ACHN (cell line): ENCODE data around the gene CELF5.
"Not testable (repeated sequence)": the region's sequence is repeated elsewhere in the genome, so short reads cannot be mapped to it uniquely, and the experiment has no call there.

Experiments used
- DNase-seq: peaks from one replicate; pipeline ENCODE4 v3.0.0-alpha.2; 2015
- in situ Hi-C: cut with HindIII; loops from 2 replicates; pipeline ENCODE4 v1.10.0; 2017; ENCODE audit warnings: low sequenced_read_pairs, low pct_ligation_motif_present, low pct_unique_long_range_greater_than_20kb

CELF5 gene

GRCh38 chr19:3323658-3324057 lies 99.2 kb downstream of the CELF5 start:
- no peak for DNase-seq
- in situ Hi-C loops, result no loop called here

DNA sequence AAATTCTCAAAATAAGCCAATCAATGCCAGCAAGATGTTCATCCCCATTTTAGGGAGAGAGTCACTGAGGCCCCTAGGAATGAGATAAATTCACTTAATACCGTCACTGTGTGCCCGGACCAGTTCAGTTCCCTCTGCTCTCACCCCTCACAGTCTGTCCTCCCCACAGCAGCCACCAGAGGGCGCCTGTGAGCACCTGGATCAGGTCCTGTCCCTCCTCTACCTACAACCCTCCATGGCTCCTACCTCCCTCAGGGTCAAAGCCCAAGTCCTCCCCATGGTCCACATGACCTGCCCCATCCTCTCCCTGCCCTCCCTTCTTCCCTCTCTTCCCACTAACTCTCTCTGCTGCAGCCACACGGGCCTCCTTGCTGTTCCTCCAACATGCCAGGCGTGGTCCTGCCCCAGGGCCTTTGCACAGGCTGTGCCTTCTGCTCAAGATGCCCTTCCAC lies 100.0 kb downstream of the CELF5 start:
- peak; percentile 47 for DNase-seq
- in situ Hi-C loops, result no loop called here

DNA sequence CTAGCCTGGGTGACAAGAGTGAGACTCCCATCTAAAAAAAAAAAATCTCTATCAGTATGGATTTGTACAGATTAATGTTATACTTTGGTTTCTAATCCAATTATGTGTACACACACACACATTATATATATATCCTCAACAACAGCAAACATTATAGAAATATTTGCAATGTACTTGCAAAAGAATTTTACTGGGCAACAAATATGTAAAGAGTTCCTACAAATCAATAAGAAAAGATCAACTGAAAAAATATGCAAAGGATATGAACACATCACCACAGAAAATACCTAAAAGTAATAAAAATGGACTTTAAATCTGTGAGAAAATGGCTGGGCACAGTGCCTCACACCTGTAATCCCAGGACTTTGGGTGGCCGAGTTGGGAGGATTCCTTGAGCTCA lies 101.0 kb downstream of the CELF5 start:
- in situ Hi-C loops, result no loop called here

DNA sequence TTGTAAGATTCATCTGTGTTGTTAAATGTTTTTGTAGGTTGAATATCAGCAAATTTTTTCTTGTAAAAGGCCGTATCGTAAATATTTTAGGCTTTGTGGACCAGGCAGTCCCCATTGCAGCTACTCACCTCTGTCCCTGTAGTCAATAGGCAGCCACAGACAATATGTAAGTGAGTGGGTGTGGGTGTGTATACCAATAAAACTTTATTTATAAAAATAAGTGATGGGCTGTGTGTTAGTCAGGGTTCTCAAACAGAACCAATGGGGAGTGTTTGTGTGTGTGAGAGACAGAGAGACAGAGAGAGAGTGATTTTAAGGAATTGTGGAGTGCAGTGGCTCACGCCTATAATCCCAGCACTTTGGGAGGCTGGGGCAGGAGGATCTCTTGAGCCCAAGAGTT lies 104.3 kb downstream of the CELF5 start:
- in situ Hi-C loops, result no loop called here
- no peak for DNase-seq

More for the DNA sequence above, 101.0 kb downstream of the CELF5 start:
- DNase-seq, result no peak

GRCh38 chr19:3330047-3330446 lies 105.6 kb downstream of the CELF5 start:
- in situ Hi-C loops, result no loop called here
- DNase-seq, result no peak

- in situ Hi-C loops, result not testable (repeated sequence)
These were observed 107.8 kb downstream of the CELF5 start for GRCh38 chr19:3332232-3332631.

DNA sequence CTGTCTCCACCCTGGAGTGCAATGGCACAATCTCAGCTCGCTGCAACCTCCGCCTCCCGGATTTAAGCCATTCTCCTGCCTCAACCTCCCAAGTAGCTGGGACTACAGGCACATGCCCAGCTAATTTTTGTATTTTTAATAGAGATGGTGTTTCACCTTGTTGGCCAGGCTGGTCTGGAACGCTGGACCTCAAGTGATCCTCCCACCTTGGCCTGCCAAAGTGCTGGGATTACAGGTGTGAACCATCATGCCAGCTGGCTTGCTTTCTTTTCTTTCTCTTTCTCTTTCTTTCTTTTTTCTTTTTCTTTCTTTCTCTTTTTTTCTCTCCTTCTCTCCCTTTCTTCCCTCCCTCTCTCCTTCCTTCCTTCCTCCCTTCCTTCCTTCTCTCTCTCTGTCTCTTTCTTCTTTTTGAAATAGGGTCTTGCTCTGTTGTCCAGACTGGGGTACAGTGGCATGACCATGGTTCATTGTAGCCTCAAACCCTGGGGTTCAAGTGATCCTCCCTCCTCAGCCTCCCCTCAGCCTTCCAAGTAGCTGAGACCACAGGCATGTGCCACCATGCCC lies 108.6 kb downstream of the CELF5 start:
- in situ Hi-C loops, result no loop called here
- DNase-seq, result no peak

More at GRCh38 chr19:3332232-3332631, 107.8 kb downstream of the CELF5 start:
- DNase-seq, result not testable (repeated sequence)

DNA sequence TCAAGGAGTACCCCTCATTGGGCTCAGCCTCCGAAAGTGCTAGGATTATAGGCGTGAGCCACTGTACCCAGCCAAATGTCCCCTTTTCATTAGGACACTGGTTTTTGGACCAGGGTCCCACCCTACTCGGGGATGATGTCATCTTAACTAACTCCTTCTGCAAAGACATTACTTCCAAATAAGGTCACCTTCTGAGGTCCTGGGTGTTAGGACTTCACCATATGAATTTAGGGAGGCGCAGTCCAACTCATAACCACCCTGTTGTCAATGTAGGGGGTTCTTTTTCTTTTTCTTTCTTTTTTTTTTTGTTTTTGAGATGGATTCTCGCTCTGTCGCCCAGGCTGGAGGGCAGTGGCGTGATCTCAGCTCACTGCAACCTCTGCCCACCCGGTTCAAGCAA lies 109.2 kb downstream of the CELF5 start:
- no peak for DNase-seq
- in situ Hi-C loops, result no loop called here

GRCh38 chr19:3334749-3335430 lies 110.4 kb downstream of the CELF5 start:
- DNase-seq, result not testable (repeated sequence)

GRCh38 chr19:3335431-3336350 lies 111.2 kb downstream of the CELF5 start:
- in situ Hi-C loops, result no loop called here
- peak; percentile 28 for DNase-seq

More at GRCh38 chr19:3334749-3335430, 110.4 kb downstream of the CELF5 start:
- in situ Hi-C loops, result not testable (repeated sequence)

- in situ Hi-C loops, result no loop called here
These were observed 111.9 kb downstream of the CELF5 start for GRCh38 chr19:3336351-3336679.

GRCh38 chr19:3336680-3337523 lies 112.4 kb downstream of the CELF5 start:
- in situ Hi-C loops, result no loop called here
- DNase-seq, result peak; percentile 91

More at GRCh38 chr19:3336351-3336679, 111.9 kb downstream of the CELF5 start:
- DNase-seq, result no peak

DNA sequence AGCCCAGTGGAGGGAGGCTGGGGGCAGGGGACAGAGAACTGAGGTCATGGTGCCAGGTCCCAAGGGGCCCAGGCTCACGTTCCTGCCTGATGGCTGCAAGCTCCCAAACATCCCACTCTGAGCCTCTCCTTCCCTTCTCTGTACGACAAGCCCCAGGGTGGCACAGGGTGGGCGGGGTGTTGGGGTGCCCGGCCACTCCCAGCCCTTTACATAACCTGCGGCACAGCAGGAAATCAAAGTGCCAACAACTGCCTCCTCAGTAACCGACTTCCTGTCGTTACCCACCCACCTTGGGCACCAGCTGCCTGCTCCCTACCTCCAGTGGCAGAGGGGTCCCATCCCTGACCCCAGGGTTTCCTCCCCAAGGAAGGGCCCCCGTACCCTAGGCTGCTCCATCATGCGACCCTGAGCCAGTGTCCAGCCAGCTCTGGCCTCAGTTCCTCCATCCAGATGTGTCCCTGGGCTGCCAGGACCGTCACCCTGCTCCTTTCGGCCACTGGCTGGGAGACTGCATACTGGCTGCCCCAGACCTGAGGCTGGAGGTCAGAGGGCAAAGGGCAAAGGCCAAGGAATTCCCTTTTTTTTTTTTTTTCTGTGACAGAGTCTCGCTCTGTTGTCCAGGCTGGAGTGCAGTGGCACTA lies 114.2 kb downstream of the CELF5 start:
- no peak for DNase-seq
- in situ Hi-C loops, result no loop called here

GRCh38 chr19:3340340-3340739 lies 115.9 kb downstream of the CELF5 start:
- no peak for DNase-seq
- in situ Hi-C loops, result no loop called here

DNA sequence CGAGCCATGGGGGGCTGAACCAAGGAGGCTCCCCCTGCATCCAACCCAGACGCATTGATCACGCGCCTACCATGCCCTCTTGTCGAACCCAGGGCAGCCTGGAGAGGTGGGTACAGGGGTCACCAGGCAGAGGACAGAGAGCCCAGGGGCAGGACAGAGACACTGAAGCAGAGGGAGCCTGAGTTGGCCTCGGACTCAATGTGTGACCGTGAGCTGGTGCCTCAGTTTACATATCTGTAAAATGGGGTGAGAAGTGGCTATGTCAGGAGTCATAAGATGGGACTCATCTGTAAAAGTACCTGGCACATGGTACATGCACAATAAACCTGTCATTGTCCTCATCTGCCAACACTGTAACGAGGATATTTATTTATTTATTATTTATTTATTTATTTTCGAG lies 117.8 kb downstream of the CELF5 start:
- in situ Hi-C loops, result no loop called here
- no peak for DNase-seq

GRCh38 chr19:3342962-3343361 lies 118.5 kb downstream of the CELF5 start:
- in situ Hi-C loops, DNase-seq: not testable (repeated sequence)

DNA sequence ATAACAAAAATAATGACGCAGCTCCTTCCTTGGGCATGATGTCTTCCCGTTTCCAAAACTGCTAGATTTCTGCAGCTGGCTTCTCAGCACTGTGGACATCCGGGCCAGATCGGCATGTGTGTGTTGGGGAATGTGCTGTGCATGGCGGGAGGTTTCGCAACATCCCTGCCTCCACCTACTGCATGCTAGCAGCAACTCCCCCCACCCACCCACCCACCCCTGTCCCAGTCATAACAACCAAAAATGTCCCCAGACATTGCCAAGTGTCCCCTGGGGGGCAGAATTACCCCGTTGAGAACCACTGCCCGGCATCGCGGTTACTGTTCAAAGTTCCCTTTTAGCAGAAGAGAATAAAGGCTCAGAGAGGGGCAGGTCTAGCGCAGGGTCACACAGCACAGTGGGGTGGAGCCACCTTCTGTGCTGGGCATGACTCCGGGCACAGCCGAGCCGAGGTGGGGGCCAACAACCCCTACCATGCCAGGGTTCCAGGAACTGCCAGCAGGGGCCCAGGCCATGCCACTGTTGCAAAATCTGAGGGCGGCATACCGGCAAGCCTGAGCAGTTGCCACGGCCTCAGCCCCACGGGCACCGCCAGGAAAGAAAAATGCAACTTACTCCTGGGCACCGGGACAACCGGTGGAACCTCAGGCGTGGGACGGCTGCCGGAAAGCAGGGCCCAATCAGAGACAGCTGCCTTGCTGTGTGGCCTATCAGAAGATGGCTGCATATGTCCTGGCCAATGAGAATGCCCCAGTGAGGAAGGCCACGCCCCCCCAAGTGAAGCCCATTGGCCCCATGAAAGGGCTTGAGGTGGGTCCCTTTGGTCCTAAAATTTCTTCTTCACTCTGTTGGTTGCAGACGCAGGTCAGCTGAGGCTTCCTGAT lies 119.4 kb downstream of the CELF5 start:
- peak; percentile 61 for DNase-seq
- in situ Hi-C loops, result no loop called here
